Measurements from ENCODE around the gene KRT26.

KRT26 gene
- long read RNA-seq = 0 reads

GRCh38 chr17:40772101-40772500 lies at the start of gene KRT26:
Gene KRT26 (minus strand): TSS chr17:40772201. CDS start chr17:40772113, 88 bp downstream.
- H3K27ac ChIP-seq (replicated peaks) = no peak within 1 kb of the TSS
- TF ChIP-seq SPI1 (IDR thresholded peaks at IDR 0.05; ENCODE audit: borderline replicate concordance, low read depth) = no peak
- no peak for TF ChIP-seq POLR2AphosphoS5 (IDR thresholded peaks at IDR 0.05; ENCODE audit: low read depth)
- TF ChIP-seq CTCF (IDR thresholded peaks at IDR 0.05; ENCODE audit: insufficient read depth, low read length) = no peak
- TF ChIP-seq, protein P1, sequence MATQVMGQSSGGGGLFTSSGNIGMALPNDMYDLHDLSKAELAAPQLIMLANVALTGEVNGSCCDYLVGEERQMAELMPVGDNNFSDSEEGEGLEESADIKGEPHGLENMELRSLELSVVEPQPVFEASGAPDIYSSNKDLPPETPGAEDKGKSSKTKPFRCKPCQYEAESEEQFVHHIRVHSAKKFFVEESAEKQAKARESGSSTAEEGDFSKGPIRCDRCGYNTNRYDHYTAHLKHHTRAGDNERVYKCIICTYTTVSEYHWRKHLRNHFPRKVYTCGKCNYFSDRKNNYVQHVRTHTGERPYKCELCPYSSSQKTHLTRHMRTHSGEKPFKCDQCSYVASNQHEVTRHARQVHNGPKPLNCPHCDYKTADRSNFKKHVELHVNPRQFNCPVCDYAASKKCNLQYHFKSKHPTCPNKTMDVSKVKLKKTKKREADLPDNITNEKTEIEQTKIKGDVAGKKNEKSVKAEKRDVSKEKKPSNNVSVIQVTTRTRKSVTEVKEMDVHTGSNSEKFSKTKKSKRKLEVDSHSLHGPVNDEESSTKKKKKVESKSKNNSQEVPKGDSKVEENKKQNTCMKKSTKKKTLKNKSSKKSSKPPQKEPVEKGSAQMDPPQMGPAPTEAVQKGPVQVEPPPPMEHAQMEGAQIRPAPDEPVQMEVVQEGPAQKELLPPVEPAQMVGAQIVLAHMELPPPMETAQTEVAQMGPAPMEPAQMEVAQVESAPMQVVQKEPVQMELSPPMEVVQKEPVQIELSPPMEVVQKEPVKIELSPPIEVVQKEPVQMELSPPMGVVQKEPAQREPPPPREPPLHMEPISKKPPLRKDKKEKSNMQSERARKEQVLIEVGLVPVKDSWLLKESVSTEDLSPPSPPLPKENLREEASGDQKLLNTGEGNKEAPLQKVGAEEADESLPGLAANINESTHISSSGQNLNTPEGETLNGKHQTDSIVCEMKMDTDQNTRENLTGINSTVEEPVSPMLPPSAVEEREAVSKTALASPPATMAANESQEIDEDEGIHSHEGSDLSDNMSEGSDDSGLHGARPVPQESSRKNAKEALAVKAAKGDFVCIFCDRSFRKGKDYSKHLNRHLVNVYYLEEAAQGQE (IDR thresholded peaks at IDR 0.05; ENCODE audit: insufficient replicate concordance, low read depth) = no peak
- TF ChIP-seq GABPA (IDR thresholded peaks at IDR 0.05; ENCODE audit: low read depth) = no peak
- H3K4me3 ChIP-seq (replicated peaks; ENCODE audit: insufficient read depth, low read length) = no peak within 1 kb of the TSS
- DNase-seq (ENCODE audit: low read depth in 1 of 2, low spot score in 1 of 2) = no peak
- H3K27me3 ChIP-seq (ENCODE audit: insufficient read depth, poor library complexity, severe bottlenecking) = peaks cover 3% of the 10 kb centered on the region

GRCh38 chr17:40821536-40821935 lies 49.5 kb upstream of the KRT26 start:
- Histone ChIP-seq H3K4me3 (replicated peaks; ENCODE audit: insufficient read depth, low read length) (no peak overlapping the region), H3K27ac (replicated peaks) (no peak overlapping the region), H3K27me3 (ENCODE audit: insufficient read depth, poor library complexity, severe bottlenecking) (no peaks in the 10 kb centered on the region)
- no peak for DNase-seq (ENCODE audit: low read depth in 1 of 2, low spot score in 1 of 2)
- no peak for TF ChIP-seq SPI1 (IDR thresholded peaks at IDR 0.05; ENCODE audit: borderline replicate concordance, low read depth)
- TF ChIP-seq, protein P1 (IDR thresholded peaks at IDR 0.05; ENCODE audit: insufficient replicate concordance, low read depth) = no peak
- TF ChIP-seq POLR2AphosphoS5 (IDR thresholded peaks at IDR 0.05; ENCODE audit: low read depth) = no peak
- no peak for TF ChIP-seq GABPA (IDR thresholded peaks at IDR 0.05; ENCODE audit: low read depth)
- TF ChIP-seq CTCF (IDR thresholded peaks at IDR 0.05; ENCODE audit: insufficient read depth, low read length) = no peak

GRCh38 chr17:40820228-40820838 lies 48.3 kb upstream of the KRT26 start:
- Histone ChIP-seq H3K27me3 (ENCODE audit: insufficient read depth, poor library complexity, severe bottlenecking) (no peaks in the 10 kb centered on the region), H3K27ac (replicated peaks) (no peak overlapping the region), H3K4me3 (replicated peaks; ENCODE audit: insufficient read depth, low read length) (no peak overlapping the region)
- DNase-seq (ENCODE audit: low read depth in 1 of 2, low spot score in 1 of 2) = no peak
- no peak for TF ChIP-seq GABPA (IDR thresholded peaks at IDR 0.05; ENCODE audit: low read depth)
- TF ChIP-seq SPI1 (IDR thresholded peaks at IDR 0.05; ENCODE audit: borderline replicate concordance, low read depth) = no peak
- TF ChIP-seq POLR2AphosphoS5 (IDR thresholded peaks at IDR 0.05; ENCODE audit: low read depth) = no peak
- no peak for TF ChIP-seq CTCF (IDR thresholded peaks at IDR 0.05; ENCODE audit: insufficient read depth, low read length)
- TF ChIP-seq, protein P1 (IDR thresholded peaks at IDR 0.05; ENCODE audit: insufficient replicate concordance, low read depth) = no peak

All from HL-60 (cell line).